HT-29 (cell line): ENCODE measurements around the gene GTSE1. TPM values are rescaled to one million over a fixed set of nuclear protein-coding genes. Genes with fewer than 3 reads are reported as not detected.
"Not testable (repeated sequence)": the region's sequence is repeated elsewhere in the genome, so short reads cannot be mapped to it uniquely, and the experiment has no call there.

Experiments
- DNase-seq: peaks from one replicate; pipeline ENCODE4 v3.0.0-alpha.2; 2015; ENCODE audit warnings: low spot score
- total RNA-seq: library from RNA; depleted of rRNA; stranded (reverse); fragments of >200 nt; shearing (Covaris generic); gene quantifications from 2 replicates; pipeline ENCODE4 v1.2.3, GENCODE V29; 2014; rRNA removed

The GTSE1 gene, protein sequence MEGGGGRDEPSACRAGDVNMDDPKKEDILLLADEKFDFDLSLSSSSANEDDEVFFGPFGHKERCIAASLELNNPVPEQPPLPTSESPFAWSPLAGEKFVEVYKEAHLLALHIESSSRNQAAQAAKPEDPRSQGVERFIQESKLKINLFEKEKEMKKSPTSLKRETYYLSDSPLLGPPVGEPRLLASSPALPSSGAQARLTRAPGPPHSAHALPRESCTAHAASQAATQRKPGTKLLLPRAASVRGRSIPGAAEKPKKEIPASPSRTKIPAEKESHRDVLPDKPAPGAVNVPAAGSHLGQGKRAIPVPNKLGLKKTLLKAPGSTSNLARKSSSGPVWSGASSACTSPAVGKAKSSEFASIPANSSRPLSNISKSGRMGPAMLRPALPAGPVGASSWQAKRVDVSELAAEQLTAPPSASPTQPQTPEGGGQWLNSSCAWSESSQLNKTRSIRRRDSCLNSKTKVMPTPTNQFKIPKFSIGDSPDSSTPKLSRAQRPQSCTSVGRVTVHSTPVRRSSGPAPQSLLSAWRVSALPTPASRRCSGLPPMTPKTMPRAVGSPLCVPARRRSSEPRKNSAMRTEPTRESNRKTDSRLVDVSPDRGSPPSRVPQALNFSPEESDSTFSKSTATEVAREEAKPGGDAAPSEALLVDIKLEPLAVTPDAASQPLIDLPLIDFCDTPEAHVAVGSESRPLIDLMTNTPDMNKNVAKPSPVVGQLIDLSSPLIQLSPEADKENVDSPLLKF
- total RNA-seq = 22.0 and 23.5 TPM in 2 replicates

DNA sequence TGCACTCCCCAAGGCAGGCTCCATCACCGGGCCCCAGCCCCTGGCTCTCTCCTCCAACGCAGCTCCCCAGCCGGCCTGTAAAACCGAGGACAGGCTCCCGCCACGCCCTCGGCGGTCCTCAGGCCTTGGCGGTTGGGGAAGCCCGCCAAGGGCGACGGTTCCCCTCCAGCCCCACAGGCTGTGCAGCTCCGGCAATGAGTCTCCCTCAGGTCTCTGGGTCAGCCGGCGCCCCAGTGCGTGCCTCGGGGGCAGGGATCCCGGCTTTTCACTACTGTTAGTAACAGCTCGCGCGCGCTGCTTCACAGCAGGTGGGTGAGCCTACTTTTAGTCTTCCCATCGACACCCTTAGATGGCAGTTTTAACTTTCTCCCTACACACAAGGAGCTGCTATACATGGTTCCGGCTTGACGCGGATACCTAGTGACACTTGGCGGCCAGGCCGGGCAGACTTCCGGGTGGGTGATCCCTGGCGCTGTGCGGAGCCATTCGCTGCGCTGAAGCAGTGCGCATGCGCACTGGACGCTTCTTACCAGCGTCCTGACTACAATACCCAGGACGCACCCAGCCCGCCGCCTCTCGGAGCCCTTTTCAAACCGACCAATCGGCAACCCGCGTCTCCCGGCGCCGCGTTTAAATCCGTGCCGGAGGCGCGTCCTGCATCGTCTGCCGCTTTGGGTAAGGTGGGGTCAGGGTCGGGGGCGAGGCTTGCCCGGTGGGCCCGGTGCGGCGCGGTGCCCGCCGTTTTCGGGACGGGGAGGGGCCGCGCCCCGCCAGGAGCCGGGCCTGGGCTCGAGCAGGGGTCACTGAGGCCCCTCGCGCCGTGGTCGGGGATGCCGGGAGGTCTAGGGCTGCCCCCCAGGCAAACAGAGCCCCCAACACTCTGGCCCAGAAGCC is at the start of gene GTSE1:
Gene GTSE1, plus strand, starts transcription at position 614 of the 894 bp plus-strand sequence. CDS start 531 bp downstream, outside the sequence.
- DNase-seq = peak; percentile 96

DNA sequence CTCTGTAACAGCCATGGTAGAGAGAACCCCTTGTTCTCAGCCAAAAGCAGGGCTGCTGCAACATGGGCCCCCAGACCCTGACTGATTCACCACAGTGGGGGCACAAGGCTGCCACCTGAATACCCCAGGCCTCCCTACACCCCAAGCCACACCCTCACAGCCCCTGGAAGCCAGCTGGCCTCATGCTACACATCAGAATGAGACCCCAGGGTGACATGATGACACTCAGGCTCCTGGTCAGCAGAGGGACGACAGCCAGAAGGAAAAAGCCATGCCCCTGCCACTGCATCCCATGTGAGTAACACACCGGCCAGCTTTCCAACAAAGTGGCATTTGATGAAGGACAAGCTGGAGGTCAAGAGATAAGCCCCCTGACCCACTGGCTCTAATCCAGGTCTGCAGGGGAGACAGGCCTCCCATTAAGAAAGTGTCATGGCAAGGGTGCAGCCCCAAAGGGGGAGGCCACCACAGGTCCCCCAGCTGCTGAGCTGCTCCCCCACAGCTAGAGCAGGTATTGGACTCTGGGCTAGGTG is 49.2 kb upstream of the GTSE1 start:
- DNase-seq = no peak

DNA sequence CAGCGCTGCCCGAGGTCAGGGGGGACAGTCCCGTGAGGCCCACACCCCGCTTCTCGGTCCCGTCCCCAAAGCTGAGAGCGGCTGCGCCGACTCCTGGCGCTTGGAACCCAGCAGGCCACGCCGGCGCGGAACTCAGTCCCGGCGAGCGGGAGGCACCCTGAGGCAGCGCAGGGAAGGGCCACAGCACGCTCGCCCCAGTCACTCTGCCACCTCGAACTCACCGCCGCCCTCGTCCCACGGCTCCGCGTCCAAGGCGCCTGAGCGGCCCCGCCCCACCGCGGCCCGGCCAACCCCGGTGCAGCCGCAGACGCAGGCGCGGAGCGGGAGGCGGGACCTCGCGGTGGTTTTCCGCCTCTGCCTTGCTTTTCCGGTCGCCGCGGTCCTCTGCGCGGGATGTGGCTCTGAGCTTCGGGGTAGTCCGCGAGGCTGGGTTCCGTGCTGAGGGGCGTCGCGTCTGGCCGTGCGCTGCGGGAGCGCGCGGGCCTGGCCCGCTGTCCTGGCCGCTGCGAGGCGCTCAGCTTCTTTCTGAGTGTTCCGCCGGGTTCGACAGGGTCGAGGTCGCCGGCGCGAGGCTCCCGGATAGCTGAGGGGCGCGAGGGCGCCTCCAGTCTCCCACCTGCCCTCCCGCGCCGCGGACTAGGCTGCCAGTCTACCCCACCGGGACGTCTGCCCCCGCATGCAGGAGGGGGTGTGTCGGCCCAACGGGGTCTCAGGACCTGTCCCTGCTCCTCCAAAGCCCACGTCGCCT is 46.5 kb upstream of the GTSE1 start, which contains the start of gene CDPF1:
Gene CDPF1, minus strand, starts transcription at position 259 of the 748 bp plus-strand sequence. CDS start 2,009 bp downstream, outside the sequence.
- peak; percentile 81 for DNase-seq

DNA sequence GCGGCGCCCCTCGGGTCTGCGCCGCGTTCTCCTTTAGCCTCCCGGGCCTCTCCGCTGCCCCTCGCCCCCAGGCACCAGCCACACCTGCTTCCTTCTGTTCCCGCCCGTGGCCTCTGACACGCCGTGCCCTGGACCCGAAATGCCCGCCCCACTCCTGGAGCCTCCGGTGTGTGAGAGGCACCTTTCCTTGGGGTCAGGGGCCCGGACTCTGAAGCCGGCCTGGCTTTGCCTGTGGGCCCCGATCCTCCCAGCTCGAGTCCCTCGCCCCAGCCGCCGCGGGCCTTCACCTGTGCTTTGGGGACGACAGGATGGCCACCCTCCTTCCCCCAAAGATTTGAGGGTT is 45.9 kb upstream of the GTSE1 start:
- peak; percentile 17 for DNase-seq

DNA sequence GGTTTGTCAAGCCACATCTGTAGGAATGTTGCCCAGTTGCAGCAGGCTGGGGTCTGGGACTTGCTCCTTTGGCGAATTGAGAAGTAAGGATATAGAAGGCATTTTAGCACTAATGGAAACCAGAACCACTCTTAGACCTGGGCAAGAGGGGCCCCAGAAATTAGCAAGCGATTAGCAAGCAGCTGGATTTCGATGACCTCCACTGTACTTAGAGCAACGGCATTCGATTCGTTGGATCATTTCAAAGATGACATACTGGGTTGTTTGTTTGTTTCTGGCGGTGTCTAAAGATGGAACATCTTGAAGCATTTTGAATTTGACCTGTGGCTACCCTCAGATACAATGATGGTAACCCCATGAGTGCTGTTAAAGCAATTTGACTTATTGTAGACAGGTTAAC is 45.4 kb upstream of the GTSE1 start:
- DNase-seq = no peak

DNA sequence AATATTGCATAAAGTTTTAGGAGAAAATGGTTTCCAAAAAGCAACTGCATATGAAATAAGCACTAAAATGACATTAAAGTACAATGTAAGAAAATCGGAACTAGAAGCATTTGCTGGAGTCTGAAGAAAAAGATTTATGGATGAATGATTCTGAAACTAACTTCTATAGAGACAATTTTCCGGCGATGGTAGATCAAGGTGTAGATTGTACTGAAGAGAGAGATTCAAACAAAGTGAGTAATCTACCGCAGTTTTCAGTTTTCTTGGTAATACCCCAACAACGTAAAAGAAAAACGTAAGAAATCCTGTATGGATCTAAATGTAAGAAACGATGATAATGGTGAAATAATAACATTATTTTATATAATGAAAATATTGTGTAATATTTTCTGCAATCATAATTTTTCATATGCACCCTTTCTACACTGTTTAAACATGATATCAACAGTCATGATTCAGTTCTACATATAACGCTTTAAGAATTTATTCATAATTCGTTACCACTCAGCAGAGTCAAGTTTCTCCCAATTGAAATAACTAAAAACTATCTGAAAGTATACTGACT is 44.8 kb upstream of the GTSE1 start:
- DNase-seq = no peak

DNA sequence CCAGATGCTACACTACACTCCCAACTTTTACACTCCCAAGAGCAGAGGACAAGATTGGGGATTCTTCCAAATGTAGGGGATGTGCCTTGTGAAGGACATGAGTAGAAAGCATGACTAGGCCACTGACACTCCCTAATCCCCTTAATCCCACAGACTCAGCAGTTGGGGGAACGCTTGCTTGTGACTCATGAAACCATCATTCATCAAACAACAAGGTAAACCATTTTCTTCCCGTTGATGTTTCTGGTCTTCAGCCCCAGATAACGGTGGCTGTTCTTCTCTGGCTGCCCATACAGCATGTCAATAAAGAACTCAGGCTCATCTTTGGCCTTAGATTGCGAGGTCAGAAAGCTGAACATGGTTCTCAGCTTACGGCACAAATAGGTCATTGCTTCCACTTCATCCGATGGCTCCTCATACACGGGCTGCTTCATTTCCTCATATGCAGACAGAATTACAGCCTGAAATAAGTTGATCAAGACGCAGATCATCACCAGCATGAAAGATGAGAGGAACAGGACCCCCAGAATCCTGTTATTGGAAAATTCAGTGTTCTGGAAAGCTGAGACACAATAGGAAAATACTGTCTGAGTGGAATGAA is 40.2 kb upstream of the GTSE1 start:
- no peak for DNase-seq

DNA sequence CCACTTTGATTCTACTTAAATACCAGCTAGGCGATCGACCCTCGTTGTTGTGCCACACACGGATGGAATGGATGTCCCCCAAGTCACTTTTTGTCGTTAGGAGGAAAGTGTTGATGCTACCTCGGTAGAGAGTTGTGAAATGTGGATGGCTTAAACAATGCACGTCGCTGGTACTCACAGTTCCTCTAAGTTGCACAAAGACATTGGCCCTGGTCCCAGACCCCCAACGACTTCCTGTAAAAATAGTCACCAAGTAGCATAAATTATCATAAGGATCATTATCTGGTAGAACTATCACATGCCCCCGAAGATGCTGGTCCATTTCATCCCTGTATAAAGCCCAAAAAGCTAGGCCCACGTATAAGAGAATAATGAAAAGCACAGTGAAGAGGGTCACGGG is 37.3 kb upstream of the GTSE1 start:
- DNase-seq = no peak

DNA sequence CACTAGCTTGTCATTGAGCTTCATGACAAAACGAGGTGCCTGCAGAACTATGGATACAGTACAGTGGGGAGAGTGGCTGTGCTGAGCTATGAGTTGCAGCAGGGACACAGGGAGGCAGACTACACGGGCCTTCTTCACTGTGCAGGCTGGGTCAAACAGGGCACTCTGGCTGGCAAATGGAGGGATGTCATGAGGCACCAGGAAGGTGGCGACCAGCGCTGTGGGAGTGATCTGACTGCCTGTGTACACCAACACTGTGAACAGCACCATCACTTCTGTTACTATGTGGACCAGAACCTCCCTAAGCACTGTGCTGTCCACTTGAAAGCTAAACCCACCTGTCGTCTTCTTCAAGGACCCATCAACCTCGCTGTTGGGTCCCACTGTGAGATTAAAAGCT is 36.6 kb upstream of the GTSE1 start:
- no peak for DNase-seq

DNA sequence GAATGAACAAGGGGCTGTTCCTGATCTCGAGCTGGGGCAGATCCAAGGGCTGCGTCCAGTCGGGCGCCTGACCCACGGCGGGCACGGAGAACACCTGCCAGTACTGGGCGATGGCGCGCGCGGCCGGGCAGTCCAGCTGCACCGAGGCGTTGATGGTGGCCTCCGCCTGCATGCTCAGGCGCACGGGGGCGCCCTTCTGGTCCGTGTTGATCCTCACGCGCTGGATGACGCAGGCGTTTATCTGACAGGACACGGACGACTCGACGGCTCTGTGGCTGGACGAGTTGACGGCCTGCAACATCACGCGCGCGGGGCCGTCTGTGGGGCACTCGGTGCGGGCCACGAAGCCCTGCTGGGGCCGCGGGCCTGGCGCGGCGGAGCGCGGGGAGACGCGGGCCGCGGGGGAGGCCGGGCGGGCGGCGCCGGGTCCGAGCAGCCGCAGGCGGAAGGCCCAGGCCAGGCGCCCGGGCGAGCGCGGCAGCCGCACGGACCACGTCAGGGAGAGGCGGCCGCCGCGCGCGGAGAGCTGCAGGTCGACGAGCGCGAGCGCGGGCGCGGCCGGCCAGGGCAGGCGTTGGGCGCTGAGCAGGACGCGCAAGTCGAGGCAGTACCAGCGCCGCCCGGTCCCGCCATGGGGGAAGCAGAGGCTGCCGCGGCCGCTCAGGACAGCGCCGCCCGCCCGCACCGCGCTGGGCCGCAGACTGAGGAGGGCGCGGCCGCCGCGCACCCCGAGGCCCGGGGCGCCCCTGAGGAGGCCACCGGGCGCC is 34.0 kb upstream of the GTSE1 start:
- no peak for DNase-seq

DNA sequence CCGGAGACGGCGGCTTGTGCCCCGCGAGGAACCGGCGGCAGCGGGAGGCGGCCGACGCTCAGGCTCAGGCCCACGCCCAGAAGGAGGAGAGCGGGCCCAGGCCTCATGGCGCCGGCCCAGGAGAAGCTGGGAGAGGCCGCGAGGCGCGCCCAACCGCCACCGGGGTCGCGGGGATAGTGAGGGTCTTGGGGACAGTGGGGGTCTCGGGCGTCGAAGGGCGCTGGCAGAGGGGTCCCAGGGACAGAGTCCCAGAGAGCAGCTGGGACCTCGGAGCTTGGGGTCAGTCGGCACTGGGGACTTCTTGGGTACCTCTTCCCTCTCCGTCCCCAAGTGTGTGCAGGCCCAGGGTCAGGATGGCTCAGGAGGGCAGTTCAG is 33.5 kb upstream of the GTSE1 start, which contains the start of gene PKDREJ:
Gene PKDREJ, minus strand, starts transcription at position 128 of the 375 bp plus-strand sequence. Its CDS starts 21 bp downstream, at position 107.
- DNase-seq = no peak

DNA sequence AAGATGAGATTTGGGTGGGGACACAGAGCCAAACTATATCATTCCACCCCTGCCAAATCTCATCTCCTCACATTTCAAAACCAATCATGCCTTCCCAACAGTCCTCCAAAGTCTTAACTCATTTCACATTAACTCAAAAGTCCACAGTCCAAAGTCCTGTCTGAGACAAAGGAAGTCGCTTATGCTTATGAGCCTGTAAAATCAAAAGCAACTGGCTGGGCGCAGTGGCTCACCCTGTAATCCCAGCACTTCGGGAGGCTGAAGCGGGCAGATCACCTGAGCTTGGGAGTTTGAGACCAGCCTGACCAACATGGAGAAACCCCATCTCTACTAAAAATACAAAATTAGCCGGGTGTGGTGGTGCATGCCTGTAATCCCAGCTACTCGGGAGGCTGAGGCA is 32.1 kb upstream of the GTSE1 start:
- peak; percentile 34 for DNase-seq

DNA sequence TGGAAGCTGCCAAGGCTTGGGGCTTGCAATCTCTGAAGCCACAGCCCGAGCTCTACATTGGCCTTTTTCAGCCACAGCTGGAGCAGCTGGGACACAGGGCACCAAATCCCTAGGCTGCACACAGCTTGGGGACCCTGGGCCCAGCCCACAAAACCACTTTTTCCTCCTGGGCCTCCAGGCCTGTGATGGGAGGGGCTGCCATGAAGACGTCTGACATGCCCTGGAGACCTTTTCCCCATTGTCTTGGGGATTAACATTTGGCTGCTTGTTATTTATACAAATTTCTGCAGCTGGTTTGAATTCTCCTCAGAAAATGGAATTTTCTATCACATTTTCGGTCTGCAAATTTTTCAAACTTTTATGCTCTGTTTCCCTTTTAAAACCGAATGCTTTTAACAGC is 31.0 kb upstream of the GTSE1 start:
- DNase-seq = not testable (repeated sequence)

DNA sequence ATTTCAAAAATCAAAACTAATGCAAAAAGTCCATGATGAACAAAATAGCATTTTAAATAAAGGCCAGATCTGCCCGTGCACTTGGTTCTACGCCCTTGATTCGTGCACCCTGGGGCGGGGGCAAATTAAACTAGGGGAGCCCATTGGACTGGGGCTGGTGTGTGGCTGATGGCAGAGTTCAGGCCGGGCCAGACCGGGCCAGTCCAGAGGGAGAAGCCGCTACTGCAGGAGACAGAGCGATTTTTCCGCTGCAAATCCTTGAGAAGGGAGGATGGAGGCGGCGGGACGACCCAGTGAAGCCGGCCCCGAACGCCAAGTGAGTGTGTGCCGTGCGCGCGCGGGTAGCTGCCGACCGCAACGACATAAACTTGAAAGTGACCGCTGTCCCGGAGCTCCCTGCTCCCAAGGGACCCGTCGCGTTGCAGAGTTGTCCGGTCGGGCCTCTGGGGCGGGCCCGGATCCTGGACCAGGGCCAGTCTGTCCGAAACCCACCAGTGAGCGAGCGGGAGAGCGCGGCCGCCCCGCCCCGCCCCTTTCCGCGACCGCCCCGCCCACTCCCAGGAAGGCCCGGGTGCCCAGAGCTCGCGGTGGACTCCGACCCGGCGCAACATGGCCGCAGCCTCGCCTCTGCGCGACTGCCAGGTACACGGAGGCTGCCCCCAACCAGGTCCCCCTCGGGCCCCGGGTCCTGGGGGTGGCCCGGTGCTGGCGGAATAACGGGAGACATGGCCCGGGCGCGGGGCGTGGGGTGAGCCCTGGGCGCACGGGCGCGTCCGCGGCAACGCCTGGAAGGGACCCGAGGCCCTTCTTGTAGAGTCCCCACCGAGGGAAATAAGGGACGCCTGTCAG is 29.0 kb upstream of the GTSE1 start, which contains the start of gene TTC38:
Gene TTC38, plus strand, starts transcription at position 578 of the 849 bp plus-strand sequence. Its CDS starts 32 bp downstream, at position 610.
- peak; percentile 81 for DNase-seq

DNA sequence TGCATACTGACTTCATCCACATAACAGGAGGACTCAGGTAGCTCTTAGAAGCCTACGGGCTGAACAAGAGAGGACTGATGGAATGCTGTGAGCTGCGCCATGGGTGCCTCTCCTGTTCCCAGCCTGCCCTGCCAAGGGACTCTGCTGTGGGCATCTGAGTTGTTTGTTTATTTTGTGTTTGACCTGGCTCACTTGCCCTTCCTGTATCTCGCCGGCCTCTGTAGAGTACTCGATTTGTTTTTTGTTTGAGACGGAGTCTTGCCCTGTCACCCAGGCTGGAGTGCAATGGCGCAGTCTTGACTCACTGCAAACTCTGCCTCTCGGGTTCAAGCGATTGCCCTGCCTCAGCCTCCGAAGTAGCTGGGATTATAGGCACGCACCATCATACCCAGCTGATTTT is 27.1 kb upstream of the GTSE1 start:
- DNase-seq = no peak

DNA sequence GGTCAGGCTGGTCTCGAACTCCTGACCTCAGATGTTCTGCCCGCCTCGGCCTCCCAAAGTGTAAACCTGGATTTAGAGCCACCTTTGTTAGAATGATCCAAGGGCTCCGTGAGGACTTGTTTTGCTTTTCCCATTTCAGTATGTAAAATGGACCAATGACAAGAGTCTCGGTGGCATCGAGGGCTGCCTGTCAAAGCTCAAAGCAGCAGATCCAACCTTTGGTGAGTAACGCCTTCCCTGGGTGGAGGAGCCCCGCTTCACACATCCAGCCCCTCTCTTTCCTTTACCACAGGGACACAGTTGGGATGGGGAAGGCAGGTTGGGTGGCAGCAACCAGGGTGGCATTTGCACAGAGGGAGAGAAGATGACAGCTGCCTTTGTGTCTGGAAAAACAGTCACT is 24.5 kb upstream of the GTSE1 start:
- no peak for DNase-seq

DNA sequence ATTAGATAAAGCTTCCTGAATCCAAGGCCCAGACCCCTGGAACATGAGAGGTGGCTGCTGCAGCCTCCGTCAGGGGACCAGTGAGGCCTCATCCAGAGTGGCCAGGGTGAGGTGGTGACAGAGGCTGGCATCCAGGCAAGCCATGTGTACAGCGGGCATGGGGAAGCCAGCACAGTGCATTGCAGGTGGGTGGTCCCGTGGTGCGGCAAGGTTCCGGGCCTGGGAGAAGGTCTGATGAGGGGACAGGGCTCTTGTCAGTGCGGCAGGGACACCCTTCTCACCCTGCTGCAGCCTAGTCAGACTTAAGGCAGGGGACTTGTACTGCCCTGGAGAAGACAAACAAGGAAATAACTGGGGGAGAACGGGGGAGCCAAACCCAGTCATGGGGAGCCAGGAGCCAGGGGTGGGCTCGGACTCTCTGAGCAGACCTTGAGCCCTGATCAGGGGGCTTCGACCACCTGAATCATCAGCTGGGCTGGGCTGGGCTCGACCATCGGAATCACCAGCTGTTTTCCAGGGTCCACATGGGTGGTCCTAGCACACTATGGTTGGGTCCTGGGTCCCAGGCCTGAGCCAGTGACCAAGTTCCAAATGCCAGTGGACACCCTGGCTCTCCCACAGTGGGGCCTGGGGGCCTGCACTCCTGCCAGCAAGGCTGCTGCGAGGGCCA is 23.8 kb upstream of the GTSE1 start:
- DNase-seq = no peak
